ENCODE measurements around the gene NUAK2. TPM values are rescaled to one million over a fixed set of nuclear protein-coding genes. Genes with fewer than 3 reads are reported as not detected.
"Not testable (repeated sequence)": the region's sequence is repeated elsewhere in the genome, so short reads cannot be mapped to it uniquely, and the experiment has no call there.

Gene NUAK2
- 16.3 and 18.4 TPM in 2 replicates for total RNA-seq (2014; rRNA removed; shearing (Covaris generic))

DNA sequence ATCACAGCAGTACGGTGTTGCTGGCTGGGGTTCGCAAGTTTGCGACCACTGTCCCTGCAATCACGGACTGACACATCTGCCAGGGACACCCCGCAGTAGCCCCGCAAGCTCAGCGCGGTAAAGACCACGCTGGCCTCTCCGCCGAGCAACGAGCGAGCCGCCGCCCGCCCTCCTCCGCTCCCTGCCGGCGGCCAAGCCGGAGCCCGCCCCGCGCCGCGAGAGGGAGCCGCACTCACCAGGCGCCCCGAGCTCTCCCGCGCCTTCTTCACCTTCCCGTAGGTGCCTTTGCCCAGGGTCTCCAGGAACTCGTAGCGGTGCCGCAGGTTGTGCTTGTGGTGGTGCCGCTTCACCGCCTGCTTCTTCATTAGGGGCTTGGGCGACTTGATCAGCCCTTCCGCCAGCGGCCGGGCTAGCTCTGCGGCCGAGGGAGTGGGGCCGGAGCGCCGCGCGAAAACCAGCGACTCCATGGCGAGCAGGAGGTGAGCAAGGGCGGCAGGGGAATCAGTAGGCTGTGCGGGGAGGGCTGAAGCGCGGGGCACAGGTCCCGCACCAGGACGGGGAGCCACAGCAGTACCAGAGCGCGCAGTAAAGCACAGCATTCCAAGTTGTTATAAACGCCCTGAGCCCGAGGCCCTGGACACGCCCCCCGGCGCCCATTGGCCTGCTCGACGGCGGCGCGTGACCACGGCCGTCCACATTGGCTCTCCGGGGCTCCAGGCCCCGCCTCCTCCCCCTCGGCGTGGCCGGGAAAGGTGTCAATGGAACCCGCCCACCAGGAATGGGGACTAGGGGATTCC lies at the start of gene NUAK2:
NUAK2 (minus strand) TSS at position 584 of the 797 bp plus-strand sequence; CDS start at position 467, 117 bp downstream.
- DNase-seq (ENCODE audit: low spot score), result peak; percentile 96

DNA sequence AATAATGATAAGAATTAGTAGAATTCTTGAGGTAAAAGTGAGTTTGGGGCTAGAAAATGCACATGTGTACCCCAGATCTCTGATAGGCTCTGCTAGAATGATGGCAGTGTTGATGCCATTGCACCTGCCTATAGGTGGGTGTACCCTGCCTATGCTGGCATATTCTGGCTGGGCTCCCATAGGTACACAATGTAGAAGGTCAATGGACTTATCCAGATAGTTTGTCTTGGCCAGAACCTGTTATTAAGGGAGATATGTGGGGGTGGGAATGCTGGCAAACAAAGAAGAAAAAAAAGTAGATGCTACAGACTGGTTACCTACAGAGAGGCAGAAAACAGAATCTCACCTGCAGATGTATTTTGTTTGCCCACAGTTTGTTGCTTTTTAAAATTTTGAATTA lies 49.2 kb upstream of the NUAK2 start:
- no peak for DNase-seq (ENCODE audit: low spot score)

DNA sequence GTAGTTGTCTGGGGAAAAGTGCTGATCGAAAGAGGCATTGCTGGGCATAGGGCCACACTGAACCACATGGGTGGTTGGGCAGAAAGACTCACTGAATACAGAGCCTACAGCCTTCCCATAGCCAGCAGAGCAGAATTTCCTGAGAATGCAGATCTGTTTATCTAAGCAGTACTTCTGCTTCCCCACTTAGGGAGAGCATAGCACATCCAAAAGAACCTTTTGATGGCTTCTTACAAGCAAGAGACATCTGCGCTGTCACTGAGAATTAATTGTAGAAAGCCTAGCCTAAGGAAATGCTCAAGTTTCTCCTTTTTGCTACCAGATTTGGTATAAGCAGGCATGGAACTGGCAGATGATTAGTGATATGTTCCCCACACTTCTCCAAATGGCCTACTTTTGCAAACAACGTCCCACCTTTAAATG lies 48.2 kb upstream of the NUAK2 start:
- no peak for DNase-seq (ENCODE audit: low spot score)

GRCh38 chr1:205368478-205368877 lies 46.9 kb upstream of the NUAK2 start:
- no peak for DNase-seq (ENCODE audit: low spot score)

DNA sequence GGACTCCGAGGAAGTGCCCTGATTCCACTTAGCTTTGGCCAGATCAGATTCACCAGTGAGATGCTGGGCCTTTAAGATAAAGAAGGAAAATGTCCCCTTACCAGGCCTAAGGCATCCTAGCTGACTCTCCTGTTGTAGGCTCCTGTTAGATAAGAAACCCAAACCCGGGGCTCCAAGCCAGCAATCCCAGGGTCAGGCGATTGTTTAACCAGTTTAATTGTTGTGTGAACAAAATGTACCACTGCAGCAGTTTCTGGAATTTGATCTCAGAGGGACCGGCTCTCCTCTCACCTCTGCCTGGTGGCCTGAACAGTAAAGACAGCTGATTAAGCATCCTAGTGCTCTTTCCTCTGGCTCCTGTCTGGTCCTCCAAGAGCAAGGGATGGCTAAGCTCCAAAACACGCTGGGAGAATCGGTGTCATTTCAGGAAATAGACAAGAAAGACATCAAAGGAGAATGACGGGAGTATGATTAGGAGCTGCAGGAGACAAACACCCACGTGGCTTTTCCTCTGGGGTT lies 44.5 kb upstream of the NUAK2 start:
- DNase-seq (ENCODE audit: low spot score), result peak; percentile 51

GRCh38 chr1:205365086-205365485 lies 43.5 kb upstream of the NUAK2 start:
- not testable (repeated sequence) for DNase-seq (ENCODE audit: low spot score)

DNA sequence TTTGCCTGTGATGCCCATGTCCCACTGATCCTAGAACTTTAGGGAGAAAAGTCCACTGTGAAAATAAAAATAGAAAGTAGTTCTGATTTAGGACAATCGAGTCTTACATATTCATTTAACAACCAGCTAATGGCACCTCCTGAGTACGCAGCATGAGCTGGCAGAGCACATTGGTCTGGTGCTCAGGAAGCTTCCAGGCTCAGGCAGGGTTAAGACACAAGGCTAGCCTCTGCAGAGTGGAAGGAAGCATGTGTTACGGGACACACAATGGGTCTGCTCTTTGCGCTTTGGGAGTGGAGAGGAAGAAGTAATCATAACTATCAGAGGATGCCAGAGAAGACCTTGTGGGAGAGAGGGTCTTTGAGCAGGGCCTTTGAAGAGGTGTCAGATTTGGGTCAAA lies 39.3 kb upstream of the NUAK2 start:
- DNase-seq (ENCODE audit: low spot score), result no peak

DNA sequence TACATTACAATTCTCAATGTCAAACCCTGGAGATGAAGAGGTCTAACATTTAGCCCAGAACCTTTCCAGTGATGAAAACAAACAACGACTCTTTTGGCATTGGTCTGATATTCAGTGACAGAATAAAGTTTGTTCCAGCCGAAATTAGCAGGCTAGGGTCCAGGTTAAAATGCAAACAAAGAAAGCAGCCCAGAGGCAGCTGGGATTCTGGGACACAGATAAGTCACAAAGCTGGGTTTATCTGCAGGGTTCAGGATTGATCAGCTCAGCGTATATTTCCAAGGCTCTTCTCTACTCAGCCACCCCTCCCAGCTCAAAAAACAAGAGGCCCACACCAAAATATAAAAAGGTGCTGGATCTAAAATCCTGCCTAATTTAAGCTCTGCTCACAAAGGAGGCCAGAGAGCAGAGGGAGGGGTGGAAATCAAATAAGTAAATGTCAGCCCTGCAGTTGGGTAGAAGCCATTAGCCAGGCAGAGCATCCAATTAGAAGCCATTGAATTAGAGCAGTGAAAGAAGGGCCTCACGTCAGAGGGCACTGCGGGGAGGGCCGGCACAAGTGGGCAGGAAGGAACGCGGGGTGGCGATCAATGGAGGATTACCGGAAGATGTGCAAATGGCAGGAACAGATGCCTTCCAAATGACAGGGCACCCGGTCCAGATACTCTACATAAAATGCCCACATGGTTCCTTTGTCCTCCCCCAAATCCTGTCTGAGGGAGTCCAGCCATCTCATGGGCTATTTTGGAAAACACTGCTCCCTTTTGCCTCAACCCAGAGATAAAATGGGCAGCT lies 38.4 kb upstream of the NUAK2 start:
- DNase-seq (ENCODE audit: low spot score), result no peak

- no peak for DNase-seq (ENCODE audit: low spot score)
Observed at GRCh38 chr1:205358579-205358978, 37.0 kb upstream of the NUAK2 start.

- DNase-seq (ENCODE audit: low spot score), result no peak
Observed at GRCh38 chr1:205357567-205357966, 36.0 kb upstream of the NUAK2 start.

- no peak for DNase-seq (ENCODE audit: low spot score)
Observed at GRCh38 chr1:205356440-205357139, 35.0 kb upstream of the NUAK2 start, which contains the start of gene KLHDC8A. Gene KLHDC8A (minus strand): TSS chr1:205356922. CDS start chr1:205343604, 13,318 bp downstream.

DNA sequence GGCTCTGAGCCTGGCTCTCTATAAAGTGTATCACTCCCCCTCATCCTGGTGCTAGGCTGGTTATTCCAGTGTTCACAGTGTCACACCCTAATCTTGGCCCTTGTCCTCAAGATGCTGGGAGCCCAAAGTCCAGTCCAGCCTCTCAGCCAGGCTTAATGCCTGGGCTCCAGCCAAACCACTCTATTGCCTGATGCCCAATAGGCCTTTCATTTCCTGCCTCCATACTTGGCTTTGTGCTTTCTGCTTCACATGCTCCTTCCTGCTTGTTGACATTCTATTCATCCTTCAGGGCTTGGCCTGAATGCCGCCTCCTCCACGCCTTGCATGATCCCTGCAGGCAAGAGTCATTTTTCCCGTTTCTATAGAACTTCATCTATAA lies 33.5 kb upstream of the NUAK2 start:
- DNase-seq (ENCODE audit: low spot score), result peak; percentile 59

DNA sequence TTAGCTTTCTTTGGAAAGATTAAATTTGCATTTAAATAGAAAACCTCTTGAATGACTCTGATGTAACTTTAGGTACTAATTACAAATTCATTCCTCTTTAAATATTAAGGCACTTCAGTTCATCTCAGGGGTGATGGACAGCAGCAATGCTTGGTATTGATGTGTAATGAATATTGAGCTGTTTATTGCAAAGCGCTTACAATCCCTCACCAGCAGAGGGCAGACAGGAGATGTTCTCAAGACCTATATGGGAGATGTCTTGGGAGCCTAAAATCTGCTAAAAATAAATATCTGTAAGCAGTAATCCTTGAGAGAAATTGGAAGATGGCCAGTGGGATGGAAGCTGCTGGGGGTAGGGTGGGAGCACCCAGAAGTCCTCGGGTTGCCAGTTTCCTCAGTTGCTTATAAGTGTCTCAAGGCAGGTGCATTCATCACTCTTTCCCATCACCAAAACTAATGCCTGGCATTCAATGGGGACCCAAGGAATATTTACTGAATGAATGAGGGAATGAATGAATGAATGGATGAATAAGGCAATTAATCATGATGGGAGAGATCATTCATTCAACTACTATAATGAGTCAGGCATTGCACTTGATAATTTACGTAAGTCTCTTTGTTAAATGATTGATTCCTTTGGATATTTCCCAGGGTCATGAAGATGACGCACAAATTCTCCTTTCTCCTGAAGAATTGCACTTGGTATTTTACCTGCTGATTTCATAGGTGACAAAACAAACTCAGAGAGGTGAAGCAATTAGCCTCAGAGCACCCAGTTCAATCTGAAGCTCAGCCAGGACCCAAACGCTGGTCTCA lies 32.9 kb upstream of the NUAK2 start:
- DNase-seq (ENCODE audit: low spot score), result peak; percentile 70

GRCh38 chr1:205353612-205354011 lies 32.1 kb upstream of the NUAK2 start:
- DNase-seq (ENCODE audit: low spot score), result no peak

DNA sequence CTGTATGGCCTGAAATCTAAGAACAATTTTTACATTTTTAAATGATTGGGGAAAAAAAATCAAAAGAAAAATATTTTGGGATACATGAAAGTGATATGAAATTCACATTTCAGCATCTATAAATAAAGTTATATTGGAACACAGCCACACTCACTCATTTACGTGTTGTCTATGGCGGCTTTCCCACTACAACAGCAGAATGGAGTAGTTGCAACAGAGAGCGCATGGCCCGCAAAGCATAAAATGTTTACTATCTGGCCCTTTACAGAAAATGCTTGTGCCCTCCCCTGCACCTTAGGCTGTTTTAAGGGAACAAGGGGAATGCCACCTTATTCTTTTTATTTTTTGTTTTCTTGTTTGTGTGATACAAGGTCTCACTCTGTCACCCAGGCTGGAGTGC lies 31.6 kb upstream of the NUAK2 start:
- DNase-seq (ENCODE audit: low spot score), result no peak

DNA sequence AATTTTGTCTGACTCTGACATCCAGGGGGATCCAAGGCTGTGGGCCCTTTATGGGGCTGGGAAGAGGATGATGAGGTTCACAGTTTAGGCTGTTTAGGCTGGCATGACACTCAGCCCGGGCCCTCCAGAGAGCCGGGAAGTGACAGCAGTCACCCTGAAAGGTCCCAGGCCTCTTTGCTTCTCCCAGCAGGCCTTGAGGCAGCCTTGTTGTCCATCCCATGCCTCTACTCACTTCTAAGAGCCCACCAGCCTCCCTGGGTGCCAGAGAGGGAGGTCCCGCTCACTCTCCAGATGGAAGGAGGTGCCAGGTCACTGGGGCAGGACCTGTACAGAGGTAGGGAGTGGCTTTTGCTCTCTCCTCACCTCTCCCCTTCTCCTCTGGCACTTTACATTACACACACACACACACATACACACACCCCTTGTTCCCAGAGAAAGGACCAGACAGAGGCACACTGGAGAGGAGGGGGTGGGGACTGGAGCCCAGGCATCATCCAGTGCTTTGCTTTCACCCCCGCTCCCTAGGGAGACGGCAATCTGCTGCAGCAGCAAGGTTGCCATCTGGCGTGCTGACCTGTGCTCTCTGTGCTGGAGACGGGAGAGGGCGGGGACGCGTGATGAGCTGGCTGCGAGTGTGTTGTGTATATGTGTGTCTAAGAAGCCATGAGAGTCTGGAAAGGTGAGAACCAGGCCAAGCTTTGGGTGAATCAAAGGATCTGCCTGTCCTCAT lies 30.6 kb upstream of the NUAK2 start:
- peak; percentile 51 for DNase-seq (ENCODE audit: low spot score)

DNA sequence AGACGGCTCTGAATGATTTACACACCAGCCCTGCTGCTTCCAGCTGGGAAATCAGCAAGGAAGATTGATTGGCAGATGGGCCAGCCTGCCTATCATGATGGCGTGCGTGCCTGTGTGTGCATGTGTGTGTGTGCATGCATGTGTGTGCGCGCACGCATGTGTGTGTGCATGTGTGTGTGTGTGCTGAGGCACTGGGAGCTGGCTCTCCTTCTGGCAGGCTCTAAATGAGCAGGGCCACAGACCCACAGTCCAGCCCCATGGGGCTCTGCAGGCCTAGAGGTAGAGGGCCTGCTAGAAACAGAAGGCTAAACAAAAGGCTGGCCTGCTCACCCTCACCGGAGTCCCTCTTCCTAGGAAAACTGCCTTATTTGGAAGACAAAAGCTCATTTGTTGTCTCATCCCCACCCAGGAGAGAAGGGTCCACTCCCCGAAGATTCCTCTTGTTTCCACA lies 29.2 kb upstream of the NUAK2 start:
- no peak for DNase-seq (ENCODE audit: low spot score)

- no peak for DNase-seq (ENCODE audit: low spot score)
Observed at GRCh38 chr1:205350124-205350523, 28.6 kb upstream of the NUAK2 start.

DNA sequence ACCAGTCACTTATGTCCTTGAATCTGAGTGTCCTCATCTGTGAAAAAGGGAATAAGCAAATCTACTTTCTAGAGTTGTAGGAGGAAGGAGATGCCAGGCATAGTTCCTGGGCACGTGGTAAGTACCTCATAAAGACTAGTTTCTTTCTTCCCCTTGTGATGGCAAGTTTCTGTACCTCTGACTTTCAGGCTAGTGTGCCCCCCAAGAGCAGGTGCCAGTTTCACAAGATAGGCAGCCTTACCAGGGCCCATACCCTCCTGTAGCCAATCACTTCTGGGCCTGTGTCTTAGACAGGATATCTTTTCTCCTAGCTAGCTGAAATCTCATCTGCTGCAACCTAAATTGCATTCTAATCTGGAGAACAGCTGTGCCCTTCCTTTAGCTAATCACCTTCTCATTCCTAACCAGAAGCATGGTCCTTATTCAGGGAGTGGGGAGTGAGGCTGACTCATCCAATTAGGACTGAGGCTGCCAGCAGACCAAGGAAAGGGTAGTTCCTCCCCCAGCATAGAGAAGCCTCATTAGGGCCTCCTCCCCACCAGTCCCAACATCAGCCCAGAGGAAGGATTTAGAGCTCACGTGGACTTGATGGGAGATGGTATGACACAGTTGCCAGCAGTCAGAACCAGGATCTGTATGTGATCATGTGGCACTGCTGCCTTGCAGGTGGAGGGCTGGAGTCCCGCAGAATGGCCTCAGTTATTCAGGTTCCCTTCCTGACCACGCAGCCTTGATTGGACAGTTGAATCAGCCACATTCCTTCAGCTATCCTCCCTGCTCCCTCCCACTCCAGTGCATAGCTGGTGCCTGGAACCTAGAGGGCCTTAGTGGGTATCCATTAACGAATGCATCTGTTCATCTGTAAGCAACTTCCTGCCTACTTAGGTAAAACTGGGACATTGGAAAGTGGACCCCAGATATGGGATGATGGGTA lies 27.3 kb upstream of the NUAK2 start:
- DNase-seq (ENCODE audit: low spot score), result peak; percentile 80

Measured in A172 (cell line).